ENCODE measurements around the gene KCNJ18. TPM values are rescaled to one million over a fixed set of nuclear protein-coding genes. Genes with fewer than 3 reads are reported as not detected.
"Not testable (repeated sequence)": the region's sequence is repeated elsewhere in the genome, so short reads cannot be mapped to it uniquely, and the experiment has no call there.

The KCNJ18 gene
- total RNA-seq, 1 experiment from 2014 or later: not detected

- Histone ChIP-seq H3K4me3 (ENCODE audit: low read depth in 2 of 2, low read length in 2 of 2) (no peak overlapping the region), H3K9me3 (ENCODE audit: control insufficient read depth, insufficient read depth, low read depth, low read length) (no peaks in the 10 kb centered on the region), H3K27me3 (ENCODE audit: control insufficient read depth, insufficient read depth, low read length) (no peaks in the 10 kb centered on the region), H3K36me3 (ENCODE audit: control insufficient read depth, insufficient read depth, low read length) (no peaks in the 10 kb centered on the region), H3K27ac (ENCODE audit: low read length) (no peak overlapping the region), H3K4me1 (ENCODE audit: control insufficient read depth, insufficient read depth, low read length) (no peaks in the 10 kb centered on the region)
- ATAC-seq (peak; percentile 76), DNase-seq (ENCODE audit: low read depth, low spot score) (no peak)
- intact Hi-C loops (cut with micrococcal nuclease; ENCODE audit: unreplicated experiment): no loop called here
- ChIA-PET POLR2A (no interaction called here), CTCF (no interaction called here)
- no TSS peak for BruUV-seq (replicated peaks)
- in situ Hi-C loops (cut with HindIII; ENCODE audit: low pct_unique_long_range_greater_than_20kb, low sequenced_read_pairs): no loop called here
- TF ChIP-seq CTCF (IDR thresholded peaks at IDR 0.05) (no peak), TCF7L2 (IDR thresholded peaks at IDR 0.05; ENCODE audit: low read depth, low read length) (no peak), SIN3A (IDR thresholded peaks at IDR 0.05; ENCODE audit: borderline replicate concordance, insufficient read depth, low read depth, low read length) (no peak)
These were observed 2.7 kb upstream of the KCNJ18 start for GRCh38 chr17:21689604-21690003.

- POLR2A ChIA-PET; ATAC-seq; H3K36me3 ChIP-seq (ENCODE audit: control insufficient read depth, insufficient read depth, low read length); H3K4me1 ChIP-seq (ENCODE audit: control insufficient read depth, insufficient read depth, low read length); intact Hi-C loops (cut with micrococcal nuclease; ENCODE audit: unreplicated experiment); H3K27me3 ChIP-seq (ENCODE audit: control insufficient read depth, insufficient read depth, low read length); DNase-seq (ENCODE audit: low read depth, low spot score); BruUV-seq (replicated peaks); H3K4me3 ChIP-seq (ENCODE audit: low read depth in 2 of 2, low read length in 2 of 2); in situ Hi-C loops (cut with HindIII; ENCODE audit: low pct_unique_long_range_greater_than_20kb, low sequenced_read_pairs); H3K27ac ChIP-seq (ENCODE audit: low read length); CTCF ChIA-PET; H3K9me3 ChIP-seq (ENCODE audit: control insufficient read depth, insufficient read depth, low read depth, low read length): not testable (repeated sequence)
These were observed 1.5 kb upstream of the KCNJ18 start for GRCh38 chr17:21690811-21691210.

DNA sequence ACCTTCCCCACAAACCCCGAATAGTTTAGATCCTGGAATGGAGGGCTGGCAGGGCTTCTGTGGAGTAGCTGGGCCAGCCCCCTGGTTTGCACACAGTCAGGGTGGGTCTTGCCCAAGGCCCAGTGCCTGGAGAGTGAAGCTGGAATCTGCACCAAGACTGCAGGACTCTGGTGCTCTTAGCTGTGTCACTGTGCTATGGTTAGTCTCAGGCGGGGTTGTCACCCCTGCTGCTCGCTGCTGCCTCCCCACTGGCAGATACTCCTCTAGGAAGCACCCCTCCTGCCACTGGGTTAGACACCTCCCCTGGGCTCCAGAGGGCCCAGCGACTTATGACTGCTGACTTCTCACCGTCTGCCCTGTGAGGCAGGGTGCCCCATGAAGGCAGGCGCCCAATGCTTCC lies 842 bp upstream of the KCNJ18 start:
- H3K27ac ChIP-seq (ENCODE audit: low read length); H3K4me3 ChIP-seq (ENCODE audit: low read depth in 2 of 2, low read length in 2 of 2); H3K27me3 ChIP-seq (ENCODE audit: control insufficient read depth, insufficient read depth, low read length); in situ Hi-C loops (cut with HindIII; ENCODE audit: low pct_unique_long_range_greater_than_20kb, low sequenced_read_pairs); DNase-seq (ENCODE audit: low read depth, low spot score); intact Hi-C loops (cut with micrococcal nuclease; ENCODE audit: unreplicated experiment); H3K4me1 ChIP-seq (ENCODE audit: control insufficient read depth, insufficient read depth, low read length); H3K9me3 ChIP-seq (ENCODE audit: control insufficient read depth, insufficient read depth, low read depth, low read length); ATAC-seq; POLR2A ChIA-PET; BruUV-seq (replicated peaks); CTCF ChIA-PET; H3K36me3 ChIP-seq (ENCODE audit: control insufficient read depth, insufficient read depth, low read length): not testable (repeated sequence)

DNA sequence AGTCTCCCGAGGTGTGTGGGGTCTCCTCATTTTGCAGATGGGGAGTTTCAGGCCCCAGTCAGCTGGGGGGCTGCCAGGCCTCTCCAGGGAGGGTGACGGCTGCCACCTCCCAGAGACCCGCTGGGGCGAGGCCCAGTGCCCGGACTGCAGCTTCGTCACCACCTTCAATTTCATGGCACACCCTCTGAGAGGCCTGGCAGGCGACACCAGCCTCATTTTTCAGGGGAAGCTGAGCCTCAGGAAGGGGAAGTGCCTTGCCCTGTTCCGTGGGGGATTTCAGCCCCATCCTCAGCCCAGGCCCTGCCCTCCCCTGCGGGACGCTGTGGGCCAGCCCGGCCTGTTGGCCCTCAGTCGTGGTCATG lies 362 bp downstream of the KCNJ18 start:
- H3K36me3 ChIP-seq (ENCODE audit: control insufficient read depth, insufficient read depth, low read length); H3K4me1 ChIP-seq (ENCODE audit: control insufficient read depth, insufficient read depth, low read length); H3K27me3 ChIP-seq (ENCODE audit: control insufficient read depth, insufficient read depth, low read length); BruUV-seq (replicated peaks); in situ Hi-C loops (cut with HindIII; ENCODE audit: low pct_unique_long_range_greater_than_20kb, low sequenced_read_pairs); CTCF ChIA-PET; POLR2A ChIA-PET; H3K9me3 ChIP-seq (ENCODE audit: control insufficient read depth, insufficient read depth, low read depth, low read length); DNase-seq (ENCODE audit: low read depth, low spot score); intact Hi-C loops (cut with micrococcal nuclease; ENCODE audit: unreplicated experiment); H3K4me3 ChIP-seq (ENCODE audit: low read depth in 2 of 2, low read length in 2 of 2); H3K27ac ChIP-seq (ENCODE audit: low read length); ATAC-seq: not testable (repeated sequence)

DNA sequence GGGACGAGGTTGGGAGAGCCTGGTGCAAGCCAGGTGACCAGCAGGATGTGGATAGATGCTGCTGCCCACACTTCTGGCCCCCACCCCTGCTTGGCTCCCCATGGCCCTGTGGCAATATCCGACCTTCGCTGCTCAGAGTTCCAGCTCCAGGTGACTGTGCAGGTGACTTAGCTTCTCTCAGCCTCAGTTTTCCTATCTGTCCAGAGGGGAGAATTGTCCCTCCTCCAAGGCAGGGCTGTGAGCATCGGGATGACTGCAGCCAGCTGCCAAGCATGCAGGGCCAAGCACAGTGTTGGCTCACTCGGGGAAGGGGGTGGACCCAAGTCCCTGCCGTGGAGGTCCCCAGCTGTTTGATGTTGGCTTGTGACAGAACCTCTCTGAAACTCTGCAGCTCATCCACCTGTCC lies 1.1 kb downstream of the KCNJ18 start:
- intact Hi-C loops (cut with micrococcal nuclease; ENCODE audit: unreplicated experiment); DNase-seq (ENCODE audit: low read depth, low spot score); CTCF ChIA-PET; H3K9me3 ChIP-seq (ENCODE audit: control insufficient read depth, insufficient read depth, low read depth, low read length); H3K27ac ChIP-seq (ENCODE audit: low read length); H3K4me1 ChIP-seq (ENCODE audit: control insufficient read depth, insufficient read depth, low read length); POLR2A ChIA-PET; in situ Hi-C loops (cut with HindIII; ENCODE audit: low pct_unique_long_range_greater_than_20kb, low sequenced_read_pairs); H3K27me3 ChIP-seq (ENCODE audit: control insufficient read depth, insufficient read depth, low read length); H3K4me3 ChIP-seq (ENCODE audit: low read depth in 2 of 2, low read length in 2 of 2); H3K36me3 ChIP-seq (ENCODE audit: control insufficient read depth, insufficient read depth, low read length); ATAC-seq; BruUV-seq (replicated peaks): not testable (repeated sequence)

DNA sequence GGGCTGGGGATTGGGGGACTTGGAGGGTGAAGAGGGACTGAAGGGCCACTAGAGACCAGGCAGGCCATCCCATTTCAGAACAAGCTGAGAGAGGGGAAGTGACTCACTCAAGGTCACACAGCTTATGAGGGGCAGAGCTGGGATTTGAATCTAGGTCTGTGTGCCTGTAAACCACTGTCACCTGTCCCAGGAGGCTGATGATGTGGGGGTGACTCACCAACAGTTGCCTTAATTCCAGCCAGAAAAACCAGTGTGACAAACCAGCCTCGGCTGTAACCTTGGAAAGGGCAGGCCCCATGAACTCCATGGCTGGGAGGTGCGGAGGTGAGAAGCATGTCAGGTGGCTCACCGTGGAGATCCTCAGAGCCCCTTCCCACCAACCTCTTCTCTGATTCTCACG lies 1.6 kb downstream of the KCNJ18 start:
- BruUV-seq (replicated peaks); H3K4me1 ChIP-seq (ENCODE audit: control insufficient read depth, insufficient read depth, low read length); DNase-seq (ENCODE audit: low read depth, low spot score); H3K4me3 ChIP-seq (ENCODE audit: low read depth in 2 of 2, low read length in 2 of 2); H3K9me3 ChIP-seq (ENCODE audit: control insufficient read depth, insufficient read depth, low read depth, low read length); H3K27me3 ChIP-seq (ENCODE audit: control insufficient read depth, insufficient read depth, low read length); H3K36me3 ChIP-seq (ENCODE audit: control insufficient read depth, insufficient read depth, low read length); in situ Hi-C loops (cut with HindIII; ENCODE audit: low pct_unique_long_range_greater_than_20kb, low sequenced_read_pairs); ATAC-seq; intact Hi-C loops (cut with micrococcal nuclease; ENCODE audit: unreplicated experiment); POLR2A ChIA-PET; CTCF ChIA-PET; H3K27ac ChIP-seq (ENCODE audit: low read length): not testable (repeated sequence)

- POLR2A ChIA-PET; intact Hi-C loops (cut with micrococcal nuclease; ENCODE audit: unreplicated experiment): not testable (repeated sequence)
These were observed 3.9 kb downstream of the KCNJ18 start for GRCh38 chr17:21696227-21696626.

More at GRCh38 chr17:21696227-21696626, 3.9 kb downstream of the KCNJ18 start:
- ATAC-seq; H3K27me3 ChIP-seq (ENCODE audit: control insufficient read depth, insufficient read depth, low read length); H3K4me1 ChIP-seq (ENCODE audit: control insufficient read depth, insufficient read depth, low read length); BruUV-seq (replicated peaks); H3K27ac ChIP-seq (ENCODE audit: low read length); H3K9me3 ChIP-seq (ENCODE audit: control insufficient read depth, insufficient read depth, low read depth, low read length); DNase-seq (ENCODE audit: low read depth, low spot score); H3K4me3 ChIP-seq (ENCODE audit: low read depth in 2 of 2, low read length in 2 of 2); in situ Hi-C loops (cut with HindIII; ENCODE audit: low pct_unique_long_range_greater_than_20kb, low sequenced_read_pairs); H3K36me3 ChIP-seq (ENCODE audit: control insufficient read depth, insufficient read depth, low read length); CTCF ChIA-PET: not testable (repeated sequence)
